BE2C (cell line): Measurements from ENCODE around the gene TRMT2A.

ENCODE experiments used
- DNase-seq: peaks from one replicate; pipeline ENCODE4 v3.0.0-alpha.2; 2020
- H3K27me3 ChIP-seq: fragments of 250-450 bp; sonication (Bioruptor Pico); 2 replicates; pipeline ENCODE4 v1.5.1; 2020; ENCODE audit warnings: mild to moderate bottlenecking
- H3K36me3 ChIP-seq: fragments of 250-450 bp; sonication (Bioruptor Pico); 2 replicates; pipeline ENCODE4 v1.5.1; 2020; ENCODE audit warnings: mild to moderate bottlenecking
- H3K4me1 ChIP-seq: fragments of 250-450 bp; sonication (Bioruptor Pico); 2 replicates; pipeline ENCODE4 v1.5.1; 2020
- H3K4me3 ChIP-seq: 2 replicates; pipeline ENCODE4 v1.5.1; 2011; ENCODE audit warnings: low read depth, low read length
- H3K9me3 ChIP-seq: fragments of 250-450 bp; sonication (Bioruptor Pico); 2 replicates; pipeline ENCODE4 v1.5.1; 2020
- TF ChIP-seq, protein P1 (sequence below): IDR thresholded peaks from 2 replicates; pipeline ENCODE4 v1.5.1; 2012; ENCODE audit warnings: mild to moderate bottlenecking, low read depth, low read length

TRMT2A gene

GRCh38 chr22:20128902-20129746 lies 12.1 kb upstream of the TRMT2A start:
- peak; percentile 74 for DNase-seq

DNA sequence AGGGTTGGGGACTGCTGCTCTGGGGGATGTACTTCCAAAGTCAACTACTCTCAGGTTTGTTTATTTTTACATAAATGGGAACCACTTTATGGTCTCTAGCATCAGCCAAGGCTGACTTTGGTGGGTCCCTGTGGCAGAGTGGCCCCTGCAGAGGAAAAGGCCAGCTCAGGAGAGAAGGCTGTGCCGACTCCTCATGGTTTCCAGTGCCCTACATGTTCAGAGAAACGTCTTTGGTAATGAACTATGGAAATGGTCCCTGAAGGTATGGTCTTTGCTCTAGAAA lies 11.5 kb upstream of the TRMT2A start:
- no peak for DNase-seq
- H3K9me3 ChIP-seq = no peaks in the 10 kb centered on the region
- TF ChIP-seq, protein P1, sequence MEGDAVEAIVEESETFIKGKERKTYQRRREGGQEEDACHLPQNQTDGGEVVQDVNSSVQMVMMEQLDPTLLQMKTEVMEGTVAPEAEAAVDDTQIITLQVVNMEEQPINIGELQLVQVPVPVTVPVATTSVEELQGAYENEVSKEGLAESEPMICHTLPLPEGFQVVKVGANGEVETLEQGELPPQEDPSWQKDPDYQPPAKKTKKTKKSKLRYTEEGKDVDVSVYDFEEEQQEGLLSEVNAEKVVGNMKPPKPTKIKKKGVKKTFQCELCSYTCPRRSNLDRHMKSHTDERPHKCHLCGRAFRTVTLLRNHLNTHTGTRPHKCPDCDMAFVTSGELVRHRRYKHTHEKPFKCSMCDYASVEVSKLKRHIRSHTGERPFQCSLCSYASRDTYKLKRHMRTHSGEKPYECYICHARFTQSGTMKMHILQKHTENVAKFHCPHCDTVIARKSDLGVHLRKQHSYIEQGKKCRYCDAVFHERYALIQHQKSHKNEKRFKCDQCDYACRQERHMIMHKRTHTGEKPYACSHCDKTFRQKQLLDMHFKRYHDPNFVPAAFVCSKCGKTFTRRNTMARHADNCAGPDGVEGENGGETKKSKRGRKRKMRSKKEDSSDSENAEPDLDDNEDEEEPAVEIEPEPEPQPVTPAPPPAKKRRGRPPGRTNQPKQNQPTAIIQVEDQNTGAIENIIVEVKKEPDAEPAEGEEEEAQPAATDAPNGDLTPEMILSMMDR = no peak
- H3K27me3 ChIP-seq = no peaks in the 10 kb centered on the region
- H3K4me1 ChIP-seq = peaks cover 7% of the 10 kb centered on the region
- peaks cover 42% of the 10 kb centered on the region for H3K36me3 ChIP-seq
- no peak overlapping the region for H3K4me3 ChIP-seq

More at GRCh38 chr22:20128902-20129746, 12.1 kb upstream of the TRMT2A start:
- Histone ChIP-seq H3K36me3 (peaks cover 36% of the 10 kb centered on the region), H3K4me3 (no peak overlapping the region), H3K9me3 (no peaks in the 10 kb centered on the region), H3K4me1 (peaks cover 7% of the 10 kb centered on the region), H3K27me3 (no peaks in the 10 kb centered on the region)
- TF ChIP-seq, protein P1 = peak; percentile 79

GRCh38 chr22:20127869-20128618 lies 11.0 kb upstream of the TRMT2A start:
- DNase-seq = no peak
- Histone ChIP-seq H3K4me3 (no peak overlapping the region), H3K27me3 (no peaks in the 10 kb centered on the region), H3K36me3 (peaks cover 43% of the 10 kb centered on the region), H3K4me1 (peaks cover 7% of the 10 kb centered on the region), H3K9me3 (no peaks in the 10 kb centered on the region)
- TF ChIP-seq, protein P1 = no peak

DNA sequence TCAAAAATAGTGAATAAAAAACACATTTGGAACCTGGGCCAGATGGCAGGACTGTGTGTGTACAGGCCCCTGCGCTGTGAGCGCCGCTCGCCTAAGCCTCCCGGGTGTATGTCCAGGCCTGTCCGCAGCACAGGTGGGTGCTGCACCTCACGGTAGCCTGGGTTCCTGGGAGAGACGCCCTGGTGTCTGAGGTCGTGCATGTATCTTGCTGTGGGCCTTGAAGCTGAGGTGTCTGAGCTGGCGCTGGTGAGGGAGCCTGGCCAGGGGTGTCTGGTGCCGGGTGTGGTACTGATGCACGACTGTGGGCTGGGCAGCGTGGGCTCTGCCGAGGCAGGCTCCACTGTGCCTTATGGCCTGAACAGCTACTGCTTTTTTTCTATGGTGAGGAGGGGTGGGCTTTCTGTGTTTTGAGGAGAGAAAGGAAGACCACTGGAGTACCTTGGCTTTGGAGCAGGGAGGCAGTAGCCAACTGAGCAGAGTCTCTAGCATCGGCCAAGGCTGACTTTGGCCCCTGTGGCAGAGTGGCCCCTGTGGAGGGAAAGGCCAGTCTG lies 10.4 kb upstream of the TRMT2A start:
- Histone ChIP-seq H3K4me3 (no peak overlapping the region), H3K4me1 (peaks cover 7% of the 10 kb centered on the region; the same call in 1 of the 2 replicates), H3K27me3 (no peaks in the 10 kb centered on the region), H3K36me3 (peaks cover 44% of the 10 kb centered on the region), H3K9me3 (no peaks in the 10 kb centered on the region)
- TF ChIP-seq, protein P1 = no peak
- DNase-seq = no peak

DNA sequence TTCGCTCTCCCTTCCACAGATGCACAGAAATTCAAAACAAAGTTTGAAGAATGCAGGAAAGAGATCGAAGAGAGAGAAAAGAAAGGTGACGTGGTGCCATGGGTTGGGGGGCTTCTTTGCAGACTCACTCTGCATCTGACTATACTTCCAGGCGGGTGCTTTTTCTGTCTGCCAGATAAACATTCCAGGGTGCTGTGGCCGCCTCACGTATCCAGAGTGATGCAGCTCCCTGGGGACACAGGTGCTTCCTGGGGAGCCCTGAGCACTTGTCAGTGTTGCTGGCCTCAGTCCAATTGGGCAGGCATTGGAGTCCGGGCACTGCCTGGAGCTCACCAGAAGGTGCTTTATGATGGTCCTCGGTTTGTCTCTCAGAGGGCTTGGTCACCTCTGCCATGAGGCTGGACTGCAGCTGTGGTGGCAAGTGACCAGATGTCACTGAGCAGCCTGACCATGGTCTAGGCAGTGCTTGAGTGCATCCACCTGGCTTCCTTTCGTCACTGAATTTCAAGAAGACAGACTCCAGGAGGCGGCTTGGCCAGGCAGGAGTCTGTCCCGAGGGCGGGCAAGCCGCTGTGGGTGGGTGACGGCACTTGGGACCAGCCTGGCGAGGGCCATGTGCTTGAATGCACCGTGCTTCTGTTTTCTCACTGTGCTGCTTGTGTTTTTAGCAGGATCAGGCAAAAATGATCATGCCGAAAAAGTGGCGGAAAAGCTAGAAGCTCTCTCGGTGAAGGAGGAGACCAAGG lies 9.4 kb upstream of the TRMT2A start:
- H3K36me3 ChIP-seq = peaks cover 54% of the 10 kb centered on the region
- no peak overlapping the region for H3K4me3 ChIP-seq
- no peaks in the 10 kb centered on the region for H3K27me3 ChIP-seq
- peaks cover 7% of the 10 kb centered on the region; the same call in 1 of the 2 replicates for H3K4me1 ChIP-seq
- DNase-seq = peak; percentile 65
- TF ChIP-seq, protein P1 = no peak
- H3K9me3 ChIP-seq = no peaks in the 10 kb centered on the region
